Type B pancreatic cell (in vitro differentiated cells): ENCODE results near the gene PI4K2A. TPM values are rescaled to one million over a fixed set of nuclear protein-coding genes. Genes with fewer than 3 reads are reported as not detected.
"Not testable (repeated sequence)": the region's sequence is repeated elsewhere in the genome, so short reads cannot be mapped to it uniquely, and the experiment has no call there.

ENCODE experiments used
- DNase-seq: peaks from one replicate; pipeline ENCODE4 v3.0.0; 2021; ENCODE audit warnings: mixed read lengths; ENCODE audit not compliant: unreplicated experiment; ENCODE audit errors: extremely low spot score
- H3K27ac Mint-ChIP-seq: 2 replicates; pipeline ENCODE4 v1.8.0; 2021; ENCODE audit warnings: mild to moderate bottlenecking, mixed read lengths
- H3K27me3 Mint-ChIP-seq: 2 replicates; pipeline ENCODE4 v1.8.0; 2021; ENCODE audit warnings: mixed read lengths
- H3K36me3 Mint-ChIP-seq: 2 replicates; pipeline ENCODE4 v1.8.0; 2021; ENCODE audit warnings: mixed read lengths
- H3K4me1 Mint-ChIP-seq: one replicate; pipeline ENCODE4 v1.8.0; 2021; ENCODE audit warnings: mixed read lengths; ENCODE audit not compliant: unreplicated experiment
- H3K4me3 Mint-ChIP-seq: 2 replicates; pipeline ENCODE4 v1.8.0; 2021; ENCODE audit warnings: mild to moderate bottlenecking, mixed read lengths
- H3K9me3 Mint-ChIP-seq: 2 replicates; pipeline ENCODE4 v1.8.0; 2021; ENCODE audit warnings: mixed read lengths
- total RNA-seq: library from RNA; stranded (reverse); gene quantifications from 2 replicates; pipeline ENCODE4 v1.2.1, GENCODE V29; 2021; ENCODE audit warnings: low replicate concordance
- TF ChIP-seq, protein P1 (sequence below): fragments of 200-600 bp; sonication (generic); conservative IDR thresholded peaks from 2 replicates; pipeline ENCODE4 v1.5.0; 2021; ENCODE audit warnings: antibody characterized with exemption, mild to moderate bottlenecking

PI4K2A gene
- total RNA-seq, 1 donor from 2014 or later: 19.3 TPM

GRCh38 chr10:97644936-97645335, 4.5 kb downstream of the PI4K2A start:
- Mint-ChIP-seq H3K4me3 (no peak overlapping the region), H3K27ac (no peak overlapping the region), H3K4me1 (peaks cover 31% of the 10 kb centered on the region), H3K27me3 (no peaks in the 10 kb centered on the region), H3K36me3 (peaks cover 16% of the 10 kb centered on the region), H3K9me3 (no peaks in the 10 kb centered on the region)
- TF ChIP-seq, protein P1, sequence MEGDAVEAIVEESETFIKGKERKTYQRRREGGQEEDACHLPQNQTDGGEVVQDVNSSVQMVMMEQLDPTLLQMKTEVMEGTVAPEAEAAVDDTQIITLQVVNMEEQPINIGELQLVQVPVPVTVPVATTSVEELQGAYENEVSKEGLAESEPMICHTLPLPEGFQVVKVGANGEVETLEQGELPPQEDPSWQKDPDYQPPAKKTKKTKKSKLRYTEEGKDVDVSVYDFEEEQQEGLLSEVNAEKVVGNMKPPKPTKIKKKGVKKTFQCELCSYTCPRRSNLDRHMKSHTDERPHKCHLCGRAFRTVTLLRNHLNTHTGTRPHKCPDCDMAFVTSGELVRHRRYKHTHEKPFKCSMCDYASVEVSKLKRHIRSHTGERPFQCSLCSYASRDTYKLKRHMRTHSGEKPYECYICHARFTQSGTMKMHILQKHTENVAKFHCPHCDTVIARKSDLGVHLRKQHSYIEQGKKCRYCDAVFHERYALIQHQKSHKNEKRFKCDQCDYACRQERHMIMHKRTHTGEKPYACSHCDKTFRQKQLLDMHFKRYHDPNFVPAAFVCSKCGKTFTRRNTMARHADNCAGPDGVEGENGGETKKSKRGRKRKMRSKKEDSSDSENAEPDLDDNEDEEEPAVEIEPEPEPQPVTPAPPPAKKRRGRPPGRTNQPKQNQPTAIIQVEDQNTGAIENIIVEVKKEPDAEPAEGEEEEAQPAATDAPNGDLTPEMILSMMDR: no peak
- DNase-seq: no peak

DNA sequence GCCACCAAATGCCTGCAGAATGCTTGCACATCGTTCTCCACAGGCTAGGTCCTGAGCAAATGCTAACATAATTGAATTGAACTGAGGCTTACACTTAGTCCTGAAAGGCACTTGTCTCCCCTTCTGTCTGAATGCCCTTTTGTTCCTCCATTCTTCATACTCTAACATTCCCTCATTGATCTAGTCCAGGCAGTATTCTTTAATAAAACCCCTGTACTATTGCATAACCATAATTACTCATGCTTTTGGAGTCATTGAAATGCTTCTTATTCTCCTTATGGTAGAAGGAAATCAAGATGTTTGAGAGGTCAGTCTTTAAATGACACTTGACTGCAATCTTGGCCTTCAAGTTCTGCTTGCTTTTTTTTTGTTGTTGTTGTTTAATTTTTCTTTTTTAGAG, 7.1 kb downstream of the PI4K2A start:
- Mint-ChIP-seq H3K4me1 (peaks cover 20% of the 10 kb centered on the region), H3K27ac (peak overlapping the region; percentile 25), H3K36me3 (peaks cover 16% of the 10 kb centered on the region), H3K4me3 (no peak overlapping the region), H3K27me3 (no peaks in the 10 kb centered on the region), H3K9me3 (no peaks in the 10 kb centered on the region)
- DNase-seq: no peak
- TF ChIP-seq, protein P1: no peak

GRCh38 chr10:97648562-97649404, 8.3 kb downstream of the PI4K2A start:
- Mint-ChIP-seq H3K27me3 (no peaks in the 10 kb centered on the region), H3K4me3 (peak overlapping the region; percentile 46), H3K4me1 (peaks cover 10% of the 10 kb centered on the region), H3K27ac (peak overlapping the region; percentile 87), H3K9me3 (no peaks in the 10 kb centered on the region), H3K36me3 (peaks cover 22% of the 10 kb centered on the region)
- no peak for DNase-seq
- TF ChIP-seq, protein P1: no peak

GRCh38 chr10:97649405-97649750, 8.9 kb downstream of the PI4K2A start:
- DNase-seq, H3K9me3 Mint-ChIP-seq, H3K27me3 Mint-ChIP-seq: not testable (repeated sequence)
- Mint-ChIP-seq H3K27ac (peak overlapping the region; percentile 87), H3K4me1 (peaks cover 10% of the 10 kb centered on the region), H3K36me3 (peaks cover 26% of the 10 kb centered on the region), H3K4me3 (peak overlapping the region; percentile 46)

- no peaks in the 10 kb centered on the region for H3K27me3 Mint-ChIP-seq
- H3K36me3 Mint-ChIP-seq: peaks cover 20% of the 10 kb centered on the region
- no peak for DNase-seq
- no peak overlapping the region for H3K27ac Mint-ChIP-seq
- peaks cover 10% of the 10 kb centered on the region for H3K4me1 Mint-ChIP-seq
- TF ChIP-seq, protein P1: no peak
- no peaks in the 10 kb centered on the region for H3K9me3 Mint-ChIP-seq
- no peak overlapping the region for H3K4me3 Mint-ChIP-seq
Measured at GRCh38 chr10:97650726-97651125, 10.3 kb downstream of the PI4K2A start.

- TF ChIP-seq, protein P1: no peak
- DNase-seq: no peak
- Mint-ChIP-seq H3K27me3 (no peaks in the 10 kb centered on the region), H3K27ac (no peak overlapping the region), H3K9me3 (no peaks in the 10 kb centered on the region), H3K4me1 (peaks cover 10% of the 10 kb centered on the region), H3K36me3 (peaks cover 22% of the 10 kb centered on the region), H3K4me3 (no peak overlapping the region)
Measured at GRCh38 chr10:97651773-97652172, 11.3 kb downstream of the PI4K2A start.
